ENCODE results near the gene CORO2B.

The CORO2B gene

DNA sequence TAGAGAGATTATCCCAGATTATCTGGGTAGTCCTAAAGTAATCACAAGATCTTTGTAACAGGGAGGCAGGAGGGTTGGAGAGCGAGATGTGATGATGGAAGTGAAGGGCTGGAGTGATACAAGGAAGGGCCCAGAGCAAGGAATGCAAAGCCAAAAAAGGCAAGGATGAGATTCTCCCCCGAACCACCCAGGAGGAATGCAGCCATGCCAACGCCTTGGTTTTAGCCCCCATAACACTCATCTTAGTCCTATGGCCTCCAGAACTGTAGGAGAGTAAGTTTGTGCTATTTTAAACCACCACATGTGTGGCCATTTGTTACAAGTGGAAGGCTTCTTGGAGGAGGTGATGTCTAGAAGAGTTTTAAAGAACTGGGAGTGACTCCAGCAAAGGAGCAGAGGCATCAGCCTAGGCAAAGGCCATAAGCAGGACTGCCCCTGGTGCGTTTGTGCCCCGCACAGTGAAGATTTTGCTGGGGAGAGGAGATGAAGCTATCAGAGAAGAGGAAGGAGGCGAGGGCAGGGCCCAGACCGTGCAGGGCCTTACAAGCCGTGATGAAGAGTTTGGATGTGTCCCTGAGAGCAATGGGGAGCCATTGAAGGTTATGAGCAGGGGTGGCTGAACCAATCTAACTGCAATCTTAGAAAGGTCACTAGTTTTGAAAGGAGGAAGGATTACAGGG lies 25.3 kb upstream of the CORO2B start:
- Histone ChIP-seq H3K27me3 (ENCODE audit: insufficient read depth, poor library complexity, severe bottlenecking) (peaks cover 2% of the 10 kb centered on the region), H3K27ac (replicated peaks) (no peak overlapping the region), H3K4me3 (replicated peaks; ENCODE audit: insufficient read depth, low read length) (no peak overlapping the region)
- TF ChIP-seq, protein P1, sequence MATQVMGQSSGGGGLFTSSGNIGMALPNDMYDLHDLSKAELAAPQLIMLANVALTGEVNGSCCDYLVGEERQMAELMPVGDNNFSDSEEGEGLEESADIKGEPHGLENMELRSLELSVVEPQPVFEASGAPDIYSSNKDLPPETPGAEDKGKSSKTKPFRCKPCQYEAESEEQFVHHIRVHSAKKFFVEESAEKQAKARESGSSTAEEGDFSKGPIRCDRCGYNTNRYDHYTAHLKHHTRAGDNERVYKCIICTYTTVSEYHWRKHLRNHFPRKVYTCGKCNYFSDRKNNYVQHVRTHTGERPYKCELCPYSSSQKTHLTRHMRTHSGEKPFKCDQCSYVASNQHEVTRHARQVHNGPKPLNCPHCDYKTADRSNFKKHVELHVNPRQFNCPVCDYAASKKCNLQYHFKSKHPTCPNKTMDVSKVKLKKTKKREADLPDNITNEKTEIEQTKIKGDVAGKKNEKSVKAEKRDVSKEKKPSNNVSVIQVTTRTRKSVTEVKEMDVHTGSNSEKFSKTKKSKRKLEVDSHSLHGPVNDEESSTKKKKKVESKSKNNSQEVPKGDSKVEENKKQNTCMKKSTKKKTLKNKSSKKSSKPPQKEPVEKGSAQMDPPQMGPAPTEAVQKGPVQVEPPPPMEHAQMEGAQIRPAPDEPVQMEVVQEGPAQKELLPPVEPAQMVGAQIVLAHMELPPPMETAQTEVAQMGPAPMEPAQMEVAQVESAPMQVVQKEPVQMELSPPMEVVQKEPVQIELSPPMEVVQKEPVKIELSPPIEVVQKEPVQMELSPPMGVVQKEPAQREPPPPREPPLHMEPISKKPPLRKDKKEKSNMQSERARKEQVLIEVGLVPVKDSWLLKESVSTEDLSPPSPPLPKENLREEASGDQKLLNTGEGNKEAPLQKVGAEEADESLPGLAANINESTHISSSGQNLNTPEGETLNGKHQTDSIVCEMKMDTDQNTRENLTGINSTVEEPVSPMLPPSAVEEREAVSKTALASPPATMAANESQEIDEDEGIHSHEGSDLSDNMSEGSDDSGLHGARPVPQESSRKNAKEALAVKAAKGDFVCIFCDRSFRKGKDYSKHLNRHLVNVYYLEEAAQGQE (IDR thresholded peaks at IDR 0.05; ENCODE audit: insufficient replicate concordance, low read depth): no peak
- no peak for TF ChIP-seq GABPA (IDR thresholded peaks at IDR 0.05; ENCODE audit: low read depth)
- no peak for TF ChIP-seq POLR2AphosphoS5 (IDR thresholded peaks at IDR 0.05; ENCODE audit: low read depth)
- TF ChIP-seq, protein P2, sequence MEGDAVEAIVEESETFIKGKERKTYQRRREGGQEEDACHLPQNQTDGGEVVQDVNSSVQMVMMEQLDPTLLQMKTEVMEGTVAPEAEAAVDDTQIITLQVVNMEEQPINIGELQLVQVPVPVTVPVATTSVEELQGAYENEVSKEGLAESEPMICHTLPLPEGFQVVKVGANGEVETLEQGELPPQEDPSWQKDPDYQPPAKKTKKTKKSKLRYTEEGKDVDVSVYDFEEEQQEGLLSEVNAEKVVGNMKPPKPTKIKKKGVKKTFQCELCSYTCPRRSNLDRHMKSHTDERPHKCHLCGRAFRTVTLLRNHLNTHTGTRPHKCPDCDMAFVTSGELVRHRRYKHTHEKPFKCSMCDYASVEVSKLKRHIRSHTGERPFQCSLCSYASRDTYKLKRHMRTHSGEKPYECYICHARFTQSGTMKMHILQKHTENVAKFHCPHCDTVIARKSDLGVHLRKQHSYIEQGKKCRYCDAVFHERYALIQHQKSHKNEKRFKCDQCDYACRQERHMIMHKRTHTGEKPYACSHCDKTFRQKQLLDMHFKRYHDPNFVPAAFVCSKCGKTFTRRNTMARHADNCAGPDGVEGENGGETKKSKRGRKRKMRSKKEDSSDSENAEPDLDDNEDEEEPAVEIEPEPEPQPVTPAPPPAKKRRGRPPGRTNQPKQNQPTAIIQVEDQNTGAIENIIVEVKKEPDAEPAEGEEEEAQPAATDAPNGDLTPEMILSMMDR (IDR thresholded peaks at IDR 0.05; ENCODE audit: insufficient read depth, low read length): no peak
- TF ChIP-seq SPI1 (IDR thresholded peaks at IDR 0.05; ENCODE audit: borderline replicate concordance, low read depth): no peak
- no peak for DNase-seq (ENCODE audit: low read depth in 1 of 2, low spot score in 1 of 2)

DNA sequence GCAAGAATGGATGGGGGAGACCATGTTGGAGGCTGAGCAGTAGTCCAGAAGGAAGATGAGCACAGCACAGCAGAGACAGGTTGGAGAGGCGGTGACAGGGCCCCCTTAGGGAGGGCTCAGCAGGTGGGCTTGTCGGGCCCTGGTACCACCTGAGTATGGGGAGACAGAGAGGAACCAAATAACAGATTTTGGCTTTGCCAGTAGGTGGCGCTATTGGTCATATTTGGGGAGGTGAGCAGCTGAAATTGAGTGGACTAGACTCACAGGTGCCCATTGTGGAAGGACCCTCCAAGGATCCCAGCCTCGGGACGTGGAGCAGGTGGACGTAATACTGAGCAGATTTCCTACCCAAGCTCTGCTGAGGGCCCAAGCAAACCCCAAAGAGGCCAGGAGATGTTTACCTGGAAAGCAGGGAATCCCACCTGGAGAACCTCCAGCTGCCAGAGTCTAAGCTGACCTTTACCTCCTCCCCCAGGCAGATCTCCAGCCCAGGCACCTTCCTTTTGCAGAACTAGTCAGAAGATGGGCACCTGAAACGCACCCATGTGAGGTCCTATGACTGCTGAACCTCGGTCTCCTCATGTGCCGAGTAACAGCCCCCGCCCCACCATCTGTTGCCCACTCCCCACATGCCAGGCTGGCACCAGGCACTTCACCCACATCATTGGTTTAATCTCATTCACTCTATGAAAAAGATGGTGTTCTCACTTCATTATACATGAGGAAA lies 24.6 kb upstream of the CORO2B start:
- peaks cover 7% of the 10 kb centered on the region for H3K27me3 ChIP-seq (ENCODE audit: insufficient read depth, poor library complexity, severe bottlenecking)
- no peak overlapping the region for H3K27ac ChIP-seq (replicated peaks)
- no peak overlapping the region for H3K4me3 ChIP-seq (replicated peaks; ENCODE audit: insufficient read depth, low read length)
- peak in 1 of 2 experiments; percentile 68 for DNase-seq (ENCODE audit: low read depth in 1 of 2, low spot score in 1 of 2)
- TF ChIP-seq SPI1 (IDR thresholded peaks at IDR 0.05; ENCODE audit: borderline replicate concordance, low read depth) (peak; percentile 7; the same call in 1 of the 2 replicates), POLR2AphosphoS5 (IDR thresholded peaks at IDR 0.05; ENCODE audit: low read depth) (no peak), GABPA (IDR thresholded peaks at IDR 0.05; ENCODE audit: low read depth) (no peak)
- TF ChIP-seq, protein P2 (IDR thresholded peaks at IDR 0.05; ENCODE audit: insufficient read depth, low read length): peak; percentile 74
- TF ChIP-seq, protein P1 (IDR thresholded peaks at IDR 0.05; ENCODE audit: insufficient replicate concordance, low read depth): no peak

DNA sequence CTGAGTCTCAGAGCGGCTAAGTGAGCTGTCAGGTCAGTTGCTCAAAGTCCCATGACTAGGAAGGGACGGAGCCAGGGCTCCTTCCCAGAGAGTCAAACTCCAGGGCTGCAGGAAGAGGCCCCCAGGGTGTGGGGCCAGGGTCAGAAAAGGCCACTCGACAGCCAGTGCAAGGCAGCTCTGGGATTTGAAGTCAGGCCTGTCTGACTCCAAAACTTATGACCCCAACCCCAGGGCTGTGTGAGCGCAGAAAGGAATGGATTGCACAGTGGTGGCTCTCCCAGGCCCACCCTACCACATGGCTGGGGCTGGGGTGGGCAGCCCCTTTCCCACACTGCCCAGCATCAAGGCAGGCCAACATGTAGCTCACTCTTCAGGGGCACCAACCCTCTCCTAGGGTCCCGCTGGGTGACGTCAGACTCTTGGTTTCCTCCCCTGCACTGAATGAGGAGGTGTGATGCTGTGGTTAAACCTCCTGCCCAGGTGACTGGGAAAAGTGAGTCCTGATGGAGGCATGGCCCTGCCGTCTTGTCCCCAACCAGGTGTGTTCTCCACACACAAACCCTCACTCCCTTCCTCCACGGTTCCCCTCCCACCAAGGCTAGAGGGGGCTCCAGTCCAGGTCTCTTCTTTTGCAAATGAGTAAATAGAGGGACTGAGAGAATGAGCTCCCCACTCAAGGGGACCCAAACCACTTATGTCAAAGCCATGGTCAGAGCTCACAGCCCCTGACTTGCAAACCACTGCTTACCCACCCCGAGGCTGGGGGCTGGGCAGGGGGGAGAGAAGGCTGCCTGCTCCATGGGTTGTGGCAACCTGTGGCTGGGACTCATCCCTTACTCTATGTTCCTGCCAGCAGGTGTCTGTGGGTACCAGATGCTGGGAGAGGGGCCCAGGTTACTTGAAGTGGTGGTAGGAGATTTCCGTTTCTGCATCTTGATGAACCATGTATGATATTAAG lies 23.8 kb upstream of the CORO2B start:
- H3K27me3 ChIP-seq (ENCODE audit: insufficient read depth, poor library complexity, severe bottlenecking): peaks cover 9% of the 10 kb centered on the region
- H3K27ac ChIP-seq (replicated peaks): no peak overlapping the region
- H3K4me3 ChIP-seq (replicated peaks; ENCODE audit: insufficient read depth, low read length): no peak overlapping the region
- no peak for TF ChIP-seq GABPA (IDR thresholded peaks at IDR 0.05; ENCODE audit: low read depth)
- TF ChIP-seq, protein P2 (IDR thresholded peaks at IDR 0.05; ENCODE audit: insufficient read depth, low read length): no peak
- no peak for TF ChIP-seq SPI1 (IDR thresholded peaks at IDR 0.05; ENCODE audit: borderline replicate concordance, low read depth)
- no peak for TF ChIP-seq POLR2AphosphoS5 (IDR thresholded peaks at IDR 0.05; ENCODE audit: low read depth)
- TF ChIP-seq, protein P1 (IDR thresholded peaks at IDR 0.05; ENCODE audit: insufficient replicate concordance, low read depth): no peak
- DNase-seq (ENCODE audit: low read depth in 1 of 2, low spot score in 1 of 2): no peak
